ENCODE measurements around the gene MPI. TPM values are rescaled to one million over a fixed set of nuclear protein-coding genes. Genes with fewer than 3 reads are reported as not detected.
"Not testable (repeated sequence)": the region's sequence is repeated elsewhere in the genome, so short reads cannot be mapped to it uniquely, and the experiment has no call there.

MPI gene
- total RNA-seq, 1 donor from 2014 or later = 29.4 TPM

DNA sequence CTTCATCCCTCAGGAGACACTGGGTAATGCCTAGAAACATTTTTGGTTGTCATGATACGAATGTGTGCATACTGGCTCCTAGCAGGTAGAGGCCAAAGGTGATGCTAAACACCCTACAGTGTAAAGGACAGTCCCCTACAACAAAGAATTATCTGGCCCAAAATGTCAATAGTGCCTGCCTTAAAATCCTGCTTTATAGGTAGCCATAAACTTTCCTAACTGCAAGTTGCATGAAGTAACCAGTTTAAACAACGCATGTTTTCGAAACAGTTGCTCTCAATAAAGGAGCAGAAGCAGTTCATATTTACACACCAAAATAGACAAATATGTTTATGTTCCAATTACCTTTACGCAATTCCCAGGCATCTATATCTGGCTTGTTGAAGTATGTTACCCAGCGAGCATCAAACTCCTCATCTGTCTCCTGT lies 38.9 kb downstream of the MPI start:
- Histone ChIP-seq H3K4me1 (peaks cover 5% of the 10 kb centered on the region), H3K27me3 (ENCODE audit: low read depth) (no peaks in the 10 kb centered on the region), H3K36me3 (peaks cover 76% of the 10 kb centered on the region), H3K27ac (no peak overlapping the region), H3K4me3 (no peak overlapping the region), H3K9me3 (no peaks in the 10 kb centered on the region)
- ATAC-seq (no peak), DNase-seq (no peak)
- TF ChIP-seq, protein P1, sequence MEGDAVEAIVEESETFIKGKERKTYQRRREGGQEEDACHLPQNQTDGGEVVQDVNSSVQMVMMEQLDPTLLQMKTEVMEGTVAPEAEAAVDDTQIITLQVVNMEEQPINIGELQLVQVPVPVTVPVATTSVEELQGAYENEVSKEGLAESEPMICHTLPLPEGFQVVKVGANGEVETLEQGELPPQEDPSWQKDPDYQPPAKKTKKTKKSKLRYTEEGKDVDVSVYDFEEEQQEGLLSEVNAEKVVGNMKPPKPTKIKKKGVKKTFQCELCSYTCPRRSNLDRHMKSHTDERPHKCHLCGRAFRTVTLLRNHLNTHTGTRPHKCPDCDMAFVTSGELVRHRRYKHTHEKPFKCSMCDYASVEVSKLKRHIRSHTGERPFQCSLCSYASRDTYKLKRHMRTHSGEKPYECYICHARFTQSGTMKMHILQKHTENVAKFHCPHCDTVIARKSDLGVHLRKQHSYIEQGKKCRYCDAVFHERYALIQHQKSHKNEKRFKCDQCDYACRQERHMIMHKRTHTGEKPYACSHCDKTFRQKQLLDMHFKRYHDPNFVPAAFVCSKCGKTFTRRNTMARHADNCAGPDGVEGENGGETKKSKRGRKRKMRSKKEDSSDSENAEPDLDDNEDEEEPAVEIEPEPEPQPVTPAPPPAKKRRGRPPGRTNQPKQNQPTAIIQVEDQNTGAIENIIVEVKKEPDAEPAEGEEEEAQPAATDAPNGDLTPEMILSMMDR (IDR thresholded peaks at IDR 0.05) = no peak
- intact Hi-C loops (cut with DNase I) = no loop called here

DNA sequence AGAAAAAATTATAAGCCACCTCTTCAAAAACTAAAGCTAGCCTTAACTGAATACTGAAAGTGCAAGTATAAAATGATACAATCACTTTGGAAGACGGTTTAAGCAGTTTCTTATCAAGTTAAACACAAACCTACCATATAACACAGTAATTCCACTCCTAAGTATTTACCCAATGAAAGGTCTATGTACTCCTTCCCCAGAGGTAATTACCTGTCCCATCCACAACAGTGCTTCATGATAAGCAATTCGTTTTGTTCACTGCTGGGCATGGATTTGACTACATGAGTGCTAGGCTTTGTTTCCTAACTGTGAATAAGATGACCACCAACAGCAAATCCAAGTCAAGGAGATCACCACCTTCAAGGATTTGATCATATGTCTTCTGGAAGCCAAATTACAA lies 43.7 kb downstream of the MPI start:
- DNase-seq = no peak
- H3K36me3 ChIP-seq = peaks cover 28% of the 10 kb centered on the region
- H3K4me1 ChIP-seq = peaks cover 37% of the 10 kb centered on the region
- no peaks in the 10 kb centered on the region for H3K9me3 ChIP-seq
- no peak overlapping the region for H3K27ac ChIP-seq
- no peak for ATAC-seq
- no peaks in the 10 kb centered on the region for H3K27me3 ChIP-seq (ENCODE audit: low read depth)
- TF ChIP-seq, protein P1 (IDR thresholded peaks at IDR 0.05) = no peak
- intact Hi-C loops (cut with DNase I) = no loop called here
- no peak overlapping the region for H3K4me3 ChIP-seq

DNA sequence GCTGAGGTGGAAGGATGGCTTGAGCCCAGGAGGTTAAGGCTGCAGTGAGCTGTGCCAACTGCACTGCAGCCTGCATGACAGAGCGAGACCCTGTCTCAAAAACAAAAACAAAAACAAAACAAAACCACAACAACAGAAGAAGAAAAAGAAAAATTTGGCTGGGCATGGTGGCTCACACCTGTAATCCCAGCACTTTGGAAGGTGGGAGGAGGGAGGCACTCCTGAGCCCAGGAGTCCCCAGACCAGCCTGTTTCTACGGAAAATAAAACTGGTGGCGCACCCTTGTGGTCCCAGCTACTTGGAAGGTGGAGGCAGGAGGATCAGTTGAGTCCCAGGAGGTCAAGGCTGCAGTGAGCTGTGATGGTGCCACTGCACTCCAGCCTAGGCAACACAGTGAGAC lies 45.4 kb downstream of the MPI start:
- H3K4me3 ChIP-seq; DNase-seq; intact Hi-C loops (cut with DNase I): not testable (repeated sequence)

DNA sequence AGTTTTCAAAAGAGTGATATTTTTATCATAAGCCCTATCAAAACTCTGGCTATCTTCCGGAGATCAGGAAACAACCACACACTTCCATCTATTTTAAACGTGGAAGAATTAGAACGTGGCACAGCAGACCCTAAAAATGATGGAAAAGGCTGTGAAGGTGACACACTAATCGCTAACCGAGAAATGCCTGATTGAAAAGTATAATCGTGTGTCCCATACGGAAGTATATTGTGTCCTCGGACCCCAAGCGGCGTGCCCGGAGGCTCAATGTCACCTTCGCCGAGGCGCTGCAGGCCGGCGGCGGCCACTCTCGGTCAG lies 47.4 kb downstream of the MPI start:
- Histone ChIP-seq H3K36me3 (no peaks in the 10 kb centered on the region), H3K4me3 (peak overlapping the region; percentile 98), H3K27ac (peak overlapping the region; percentile 95), H3K9me3 (no peaks in the 10 kb centered on the region), H3K4me1 (peaks cover 37% of the 10 kb centered on the region), H3K27me3 (ENCODE audit: low read depth) (no peaks in the 10 kb centered on the region)
- ATAC-seq (no peak), DNase-seq (no peak)
- intact Hi-C loops (cut with DNase I) = no loop called here
- TF ChIP-seq, protein P1 (IDR thresholded peaks at IDR 0.05) = no peak

More for the DNA sequence above, 45.4 kb downstream of the MPI start:
- ATAC-seq; H3K9me3 ChIP-seq; H3K27me3 ChIP-seq (ENCODE audit: low read depth); H3K27ac ChIP-seq: not testable (repeated sequence)
- Histone ChIP-seq H3K36me3 (peaks cover 13% of the 10 kb centered on the region), H3K4me1 (peaks cover 37% of the 10 kb centered on the region)

DNA sequence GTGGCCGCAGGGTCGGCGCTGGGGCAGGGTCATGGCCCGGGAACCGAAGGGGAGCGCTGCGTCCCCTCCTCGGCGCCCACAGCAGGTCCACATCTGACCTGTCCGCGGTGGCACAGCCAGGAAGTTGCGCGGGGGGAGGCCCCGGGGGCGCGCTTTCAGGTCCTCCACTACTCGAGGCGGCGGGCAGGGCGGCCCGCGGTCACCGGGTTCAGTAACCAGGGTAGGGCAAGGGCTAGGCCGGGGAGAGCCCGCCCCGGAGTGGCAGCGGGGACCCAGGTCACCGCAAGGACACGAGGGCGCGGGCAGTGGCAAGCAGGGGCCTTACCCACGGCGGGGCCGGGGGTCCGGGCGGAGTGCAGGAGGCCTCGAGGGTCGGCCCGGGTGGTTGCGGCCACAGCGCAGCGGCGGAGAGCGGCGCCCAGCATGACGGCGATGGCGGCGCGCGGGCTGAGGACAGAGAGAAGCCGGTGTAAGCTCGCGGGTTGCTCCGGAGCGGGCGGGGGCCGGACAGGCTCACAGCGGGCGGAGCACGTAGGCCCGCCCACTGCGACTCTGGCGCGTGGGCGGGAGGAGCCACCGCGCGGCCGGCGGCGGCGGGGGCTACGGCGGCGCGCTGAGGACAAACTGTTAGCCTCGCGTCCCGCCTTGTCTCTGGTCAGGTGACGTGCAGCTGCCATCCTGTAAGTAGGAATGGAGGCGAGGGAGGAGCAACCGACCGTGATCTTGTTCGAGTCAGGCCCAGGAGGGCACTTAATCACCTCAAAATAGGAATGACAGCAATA lies 47.9 kb downstream of the MPI start, which contains the start of gene COX5A:
Gene COX5A (minus strand): TSS at position 484 of the 782 bp plus-strand sequence. CDS start 59 bp downstream, at position 425.
- Histone ChIP-seq H3K27me3 (ENCODE audit: low read depth) (no peaks in the 10 kb centered on the region), H3K36me3 (no peaks in the 10 kb centered on the region), H3K27ac (peak within 1 kb of the TSS; percentile 95), H3K4me1 (peaks cover 37% of the 10 kb centered on the region), H3K9me3 (no peaks in the 10 kb centered on the region), H3K4me3 (peak within 1 kb of the TSS; percentile 98)
- DNase-seq (peak; percentile 97), ATAC-seq (peak; percentile 99 to 100)
- intact Hi-C loops (cut with DNase I) = no loop called here
- TF ChIP-seq, protein P1 (IDR thresholded peaks at IDR 0.05) = no peak

Data from lower lobe of right lung (tissue), 2 donors.